ENCODE results near the gene KASH5. TPM values are rescaled to one million over a fixed set of nuclear protein-coding genes. Genes with fewer than 3 reads are reported as not detected.

Gene KASH5
- total and polyA plus RNA-seq, 2 of the 4 experiments (the other 2 are of a cell fraction): not detected

DNA sequence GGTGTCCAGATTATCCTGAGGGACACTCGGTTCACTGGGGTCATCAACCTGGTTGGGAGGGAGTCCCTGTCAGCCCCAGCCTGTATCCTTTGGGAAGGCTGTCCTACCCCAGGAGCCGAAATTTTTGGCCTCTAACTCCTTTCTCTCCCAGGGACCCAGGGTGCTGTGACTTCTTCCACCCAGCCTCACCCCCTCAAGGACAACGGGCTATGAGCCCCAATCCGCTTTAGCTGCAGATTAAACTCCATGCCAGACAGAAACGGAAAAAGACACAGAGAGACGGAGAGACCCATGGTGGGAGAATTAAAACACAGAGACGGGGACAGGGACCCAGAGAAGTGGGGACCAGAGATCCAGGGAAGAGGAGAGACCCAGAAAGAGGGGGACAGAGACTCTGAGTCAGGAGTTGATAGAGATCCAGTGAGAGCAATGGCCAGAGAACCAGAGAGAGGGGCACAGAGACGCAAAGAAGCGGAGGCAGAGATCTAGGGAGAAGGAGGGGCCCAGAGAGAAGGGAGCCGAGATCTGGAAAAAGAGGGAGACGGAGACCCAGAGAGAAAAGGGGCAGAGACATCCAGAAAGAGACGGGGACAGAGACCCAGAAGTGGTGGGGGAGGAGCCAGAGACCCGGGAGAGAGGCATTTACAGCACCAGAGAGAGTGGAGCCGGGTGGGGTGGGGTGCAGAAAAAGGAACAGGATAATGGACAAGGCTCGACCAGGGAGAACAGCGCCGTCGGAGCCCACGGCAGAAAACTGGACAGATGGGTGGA is 52.6 kb downstream of the KASH5 start:
- ATAC-seq (ENCODE audit: low read depth) (no peak), DNase-seq (no peak)
- H3K36me3 ChIP-seq (ENCODE audit: control insufficient read depth, insufficient read depth, low read length): no peaks in the 10 kb centered on the region
- peak overlapping the region; percentile 45 for H2AK9ac ChIP-seq (replicated peaks; ENCODE audit: low read depth, low read length, poor library complexity)
- no peak overlapping the region for H2BK5ac ChIP-seq (ENCODE audit: low read depth, low read length, poor library complexity, severe bottlenecking)
- no peaks in the 10 kb centered on the region for H3K4me1 ChIP-seq (ENCODE audit: control insufficient read depth, insufficient read depth, low read length)
- BruUV-seq (replicated peaks): no TSS peak
- no peak overlapping the region for H3K4ac ChIP-seq (ENCODE audit: low read depth, low read length)
- 25% methylated on average over 13 of the region's 19 CpGs; no CpG with 5 or more reads in 1 of the 2 experiments for WGBS, 2 experiments (ENCODE audit: extremely low coverage in 2 of 2, insufficient read length in 1 of 2)
- no peak overlapping the region for H2BK15ac ChIP-seq (ENCODE audit: low read depth, low read length)
- CTCF ChIA-PET: no interaction called here
- peaks cover 3% of the 10 kb centered on the region; the same call in 1 of the 2 replicates for H4K20me1 ChIP-seq (ENCODE audit: insufficient read depth, low read length)
- H3K4me2 ChIP-seq (ENCODE audit: low read depth, low read length): no peak overlapping the region; the same call in 1 of the 2 replicates
- H4K5ac ChIP-seq (ENCODE audit: low read depth, low read length): no peak overlapping the region
- no peak overlapping the region for H2AK5ac ChIP-seq (ENCODE audit: low read depth, low read length)
- no peak overlapping the region for H3K4me3 ChIP-seq (ENCODE audit: insufficient read depth, low read depth, low read length)
- TF ChIP-seq, protein P1, sequence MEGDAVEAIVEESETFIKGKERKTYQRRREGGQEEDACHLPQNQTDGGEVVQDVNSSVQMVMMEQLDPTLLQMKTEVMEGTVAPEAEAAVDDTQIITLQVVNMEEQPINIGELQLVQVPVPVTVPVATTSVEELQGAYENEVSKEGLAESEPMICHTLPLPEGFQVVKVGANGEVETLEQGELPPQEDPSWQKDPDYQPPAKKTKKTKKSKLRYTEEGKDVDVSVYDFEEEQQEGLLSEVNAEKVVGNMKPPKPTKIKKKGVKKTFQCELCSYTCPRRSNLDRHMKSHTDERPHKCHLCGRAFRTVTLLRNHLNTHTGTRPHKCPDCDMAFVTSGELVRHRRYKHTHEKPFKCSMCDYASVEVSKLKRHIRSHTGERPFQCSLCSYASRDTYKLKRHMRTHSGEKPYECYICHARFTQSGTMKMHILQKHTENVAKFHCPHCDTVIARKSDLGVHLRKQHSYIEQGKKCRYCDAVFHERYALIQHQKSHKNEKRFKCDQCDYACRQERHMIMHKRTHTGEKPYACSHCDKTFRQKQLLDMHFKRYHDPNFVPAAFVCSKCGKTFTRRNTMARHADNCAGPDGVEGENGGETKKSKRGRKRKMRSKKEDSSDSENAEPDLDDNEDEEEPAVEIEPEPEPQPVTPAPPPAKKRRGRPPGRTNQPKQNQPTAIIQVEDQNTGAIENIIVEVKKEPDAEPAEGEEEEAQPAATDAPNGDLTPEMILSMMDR (conservative IDR thresholded peaks at IDR 0.05; ENCODE audit: low read depth, low read length): no peak
- TF ChIP-seq POLR2A (IDR thresholded peaks at IDR 0.05; ENCODE audit: low read depth, low read length) (no peak), RAD21 (IDR thresholded peaks at IDR 0.05; ENCODE audit: low read length) (no peak), NFE2L2 (IDR thresholded peaks at IDR 0.05; ENCODE audit: low read depth, low read length) (no peak), RFX5 (IDR thresholded peaks at IDR 0.05; ENCODE audit: low read depth, low read length) (no peak), FOS (IDR thresholded peaks at IDR 0.05; ENCODE audit: low read depth, low read length) (no peak), MXI1 (IDR thresholded peaks at IDR 0.05; ENCODE audit: borderline replicate concordance, low read depth, low read length) (no peak)
- TF ChIP-seq, protein P2, sequence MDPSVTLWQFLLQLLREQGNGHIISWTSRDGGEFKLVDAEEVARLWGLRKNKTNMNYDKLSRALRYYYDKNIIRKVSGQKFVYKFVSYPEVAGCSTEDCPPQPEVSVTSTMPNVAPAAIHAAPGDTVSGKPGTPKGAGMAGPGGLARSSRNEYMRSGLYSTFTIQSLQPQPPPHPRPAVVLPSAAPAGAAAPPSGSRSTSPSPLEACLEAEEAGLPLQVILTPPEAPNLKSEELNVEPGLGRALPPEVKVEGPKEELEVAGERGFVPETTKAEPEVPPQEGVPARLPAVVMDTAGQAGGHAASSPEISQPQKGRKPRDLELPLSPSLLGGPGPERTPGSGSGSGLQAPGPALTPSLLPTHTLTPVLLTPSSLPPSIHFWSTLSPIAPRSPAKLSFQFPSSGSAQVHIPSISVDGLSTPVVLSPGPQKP (IDR thresholded peaks at IDR 0.05; ENCODE audit: borderline replicate concordance, low read depth, low read length): no peak
- H3K9me3 ChIP-seq (ENCODE audit: control insufficient read depth, insufficient read depth, low read length): no peaks in the 10 kb centered on the region; the same call in 1 of the 2 replicates
- H4K91ac ChIP-seq (ENCODE audit: insufficient read depth, low read depth, low read length): no peak overlapping the region
- H3K9me1 ChIP-seq (ENCODE audit: insufficient read depth, low read length): peaks cover 3% of the 10 kb centered on the region; the same call in 1 of the 2 replicates
- peak overlapping the region; percentile 34 for H2AFZ ChIP-seq (replicated peaks; ENCODE audit: low read length, poor library complexity)
- H3K14ac ChIP-seq (replicated peaks; ENCODE audit: low read depth, low read length): no peak overlapping the region
- no peak overlapping the region for H3K18ac ChIP-seq (ENCODE audit: low read depth, low read length)
- no peak overlapping the region for H3K23ac ChIP-seq (ENCODE audit: low read depth, low read length)
- no peak overlapping the region for H3K56ac ChIP-seq (ENCODE audit: extremely low read depth, insufficient read depth, low read length)
- no peak overlapping the region for H2BK20ac ChIP-seq (ENCODE audit: low read depth, low read length)
- intact Hi-C loops (cut with micrococcal nuclease) (no loop called here), in situ Hi-C loops (cut with MboI; ENCODE audit: low sequenced_read_pairs) (loop anchor here (10.0 kb wide), 1 partner anchor 46 kb away; no protein-coding TSS in a partner anchor), dilution Hi-C loops (cut with HindIII; ENCODE audit: low sequenced_read_pairs, unreplicated experiment) (no loop called here)
- POLR2A ChIA-PET (ENCODE audit: unreplicated experiment): no interaction called here
- no peak overlapping the region for H2BK120ac ChIP-seq (ENCODE audit: low read depth, low read length)
- H3K9ac ChIP-seq (ENCODE audit: low read depth, low read length): no peak overlapping the region
- H4K8ac ChIP-seq (ENCODE audit: low read depth in 2 of 2, low read length in 2 of 2): no peak overlapping the region
- peaks cover 66% of the 10 kb centered on the region for H3K27me3 ChIP-seq (ENCODE audit: control insufficient read depth, insufficient read depth, low read length)
- no peak overlapping the region for H3K27ac ChIP-seq (ENCODE audit: insufficient read depth, low read length)
- H3K79me1 ChIP-seq (ENCODE audit: low read depth in 1 of 2, low read length in 2 of 2): no peaks in the 10 kb centered on the region

Data from IMR-90 (cell line).